ENCODE data around the gene PSMG2.

Gene PSMG2

DNA sequence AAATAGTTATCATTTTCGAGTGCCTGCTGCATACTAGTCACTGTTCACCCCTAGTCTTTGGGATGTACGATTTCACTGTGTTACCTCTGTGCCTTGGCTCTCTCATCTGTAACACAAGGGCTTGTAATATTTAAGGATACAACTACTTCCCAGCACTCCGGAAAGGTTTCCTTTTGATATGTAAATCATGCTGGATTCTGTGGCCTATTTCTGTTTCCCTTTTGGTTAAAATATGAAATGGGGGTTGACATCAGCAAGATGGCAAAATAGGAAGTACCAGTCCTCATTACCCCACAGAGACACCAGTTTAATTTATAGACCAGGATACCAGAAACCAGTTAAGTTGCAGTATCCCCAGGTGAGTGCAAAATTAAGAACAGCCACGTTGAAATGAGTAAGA, 23.5 kb downstream of the PSMG2 start:
- TF ChIP-seq, protein P1, sequence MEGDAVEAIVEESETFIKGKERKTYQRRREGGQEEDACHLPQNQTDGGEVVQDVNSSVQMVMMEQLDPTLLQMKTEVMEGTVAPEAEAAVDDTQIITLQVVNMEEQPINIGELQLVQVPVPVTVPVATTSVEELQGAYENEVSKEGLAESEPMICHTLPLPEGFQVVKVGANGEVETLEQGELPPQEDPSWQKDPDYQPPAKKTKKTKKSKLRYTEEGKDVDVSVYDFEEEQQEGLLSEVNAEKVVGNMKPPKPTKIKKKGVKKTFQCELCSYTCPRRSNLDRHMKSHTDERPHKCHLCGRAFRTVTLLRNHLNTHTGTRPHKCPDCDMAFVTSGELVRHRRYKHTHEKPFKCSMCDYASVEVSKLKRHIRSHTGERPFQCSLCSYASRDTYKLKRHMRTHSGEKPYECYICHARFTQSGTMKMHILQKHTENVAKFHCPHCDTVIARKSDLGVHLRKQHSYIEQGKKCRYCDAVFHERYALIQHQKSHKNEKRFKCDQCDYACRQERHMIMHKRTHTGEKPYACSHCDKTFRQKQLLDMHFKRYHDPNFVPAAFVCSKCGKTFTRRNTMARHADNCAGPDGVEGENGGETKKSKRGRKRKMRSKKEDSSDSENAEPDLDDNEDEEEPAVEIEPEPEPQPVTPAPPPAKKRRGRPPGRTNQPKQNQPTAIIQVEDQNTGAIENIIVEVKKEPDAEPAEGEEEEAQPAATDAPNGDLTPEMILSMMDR (IDR thresholded peaks at IDR 0.05): no peak
- DNase-seq (ENCODE audit: low spot score): no peak
- Histone ChIP-seq H3K4me3 (no peak overlapping the region), H3K27ac (no peak overlapping the region)

DNA sequence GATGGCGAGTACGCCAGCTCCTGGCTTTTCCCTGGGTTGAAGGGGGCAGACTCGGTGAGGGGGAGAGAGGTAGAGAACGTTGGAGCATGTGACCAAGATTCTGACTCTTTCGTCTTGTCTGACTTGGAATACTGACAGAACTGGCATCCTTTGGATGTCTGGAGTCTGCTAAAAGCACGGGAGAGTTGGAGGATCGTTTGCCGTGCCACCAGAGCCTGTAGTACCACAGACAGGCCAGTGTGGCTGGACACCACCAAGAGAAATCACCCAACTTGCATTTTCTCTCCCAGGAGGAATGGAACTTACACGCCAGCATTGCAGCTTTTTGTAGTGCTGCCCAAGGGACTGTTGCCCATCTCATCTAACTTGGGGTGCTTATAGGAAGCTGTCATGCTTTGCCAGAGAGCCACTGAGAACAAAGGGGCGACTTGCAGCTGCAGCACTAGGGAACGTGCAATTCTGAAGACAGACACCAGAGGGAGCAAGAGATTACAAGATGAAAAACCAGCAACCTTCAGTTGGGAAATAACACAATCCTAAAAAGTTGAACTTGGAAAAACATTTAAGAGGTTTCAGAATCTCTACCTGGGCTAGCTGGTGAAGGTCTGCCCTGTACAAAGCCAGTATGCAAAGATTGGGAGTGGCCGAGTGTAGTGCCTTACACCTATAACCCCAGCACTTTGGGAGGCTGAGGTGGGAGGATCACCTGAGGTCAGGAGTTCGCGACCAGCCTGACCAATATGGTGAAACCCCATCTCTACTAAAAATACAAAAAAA, 24.1 kb downstream of the PSMG2 start:
- no peak for DNase-seq (ENCODE audit: low spot score)
- TF ChIP-seq, protein P1 (IDR thresholded peaks at IDR 0.05): peak; percentile 79
- H3K27ac ChIP-seq: no peak overlapping the region
- H3K4me3 ChIP-seq: no peak overlapping the region

DNA sequence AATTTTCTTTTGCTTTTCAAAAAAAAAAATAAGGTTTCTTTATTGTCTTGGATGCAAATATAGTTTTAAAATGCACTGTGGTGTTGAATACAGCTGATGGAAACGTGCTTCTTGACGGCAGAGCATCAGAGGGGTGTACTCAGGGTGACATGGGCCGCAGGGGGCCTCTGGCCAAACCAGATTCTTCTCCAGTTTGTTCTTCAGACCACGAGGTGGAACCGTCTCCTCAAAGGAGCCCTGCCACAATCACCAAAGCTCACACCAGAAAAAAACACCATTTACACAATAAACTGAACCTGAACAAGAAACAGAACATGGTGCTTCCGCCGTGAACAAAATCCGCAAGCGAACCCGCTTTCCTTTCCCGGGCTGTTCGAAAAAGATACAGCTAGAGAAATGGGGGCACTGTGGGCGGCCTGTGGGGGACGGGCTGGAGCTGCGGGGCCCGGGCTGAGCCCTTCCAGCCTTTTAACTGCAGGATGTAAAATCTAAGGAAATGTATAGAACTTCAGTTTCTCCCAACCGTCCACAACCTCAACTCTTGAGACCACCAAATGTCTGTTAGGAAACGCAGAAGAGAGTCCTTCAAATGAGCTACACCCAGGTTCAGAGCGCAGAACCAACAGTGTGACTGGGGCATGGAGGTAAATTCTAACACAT, 34.5 kb downstream of the PSMG2 start:
- no peak for DNase-seq (ENCODE audit: low spot score)
- TF ChIP-seq, protein P1 (IDR thresholded peaks at IDR 0.05): no peak
- Histone ChIP-seq H3K27ac (no peak overlapping the region), H3K4me3 (no peak overlapping the region)

DNA sequence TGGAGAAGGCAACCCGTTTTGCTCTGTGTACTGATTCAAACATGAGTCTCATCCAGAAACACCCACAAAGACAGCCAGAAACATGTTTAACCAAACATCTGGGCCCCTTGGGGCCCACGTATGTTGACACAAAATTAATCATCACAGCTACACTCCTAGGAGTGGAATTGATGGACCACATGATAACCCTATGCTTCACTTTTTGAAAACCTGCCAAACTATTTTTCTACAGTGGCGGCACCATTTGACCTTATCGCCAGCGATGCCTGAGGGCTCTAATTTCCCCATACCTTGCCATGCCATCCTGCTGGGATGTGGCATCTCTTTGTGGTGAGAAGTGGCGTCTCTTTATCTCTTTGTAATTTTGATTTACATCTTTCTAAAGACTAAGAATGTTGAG, 38.5 kb downstream of the PSMG2 start:
- TF ChIP-seq, protein P1 (IDR thresholded peaks at IDR 0.05): no peak
- DNase-seq (ENCODE audit: low spot score): no peak

DNA sequence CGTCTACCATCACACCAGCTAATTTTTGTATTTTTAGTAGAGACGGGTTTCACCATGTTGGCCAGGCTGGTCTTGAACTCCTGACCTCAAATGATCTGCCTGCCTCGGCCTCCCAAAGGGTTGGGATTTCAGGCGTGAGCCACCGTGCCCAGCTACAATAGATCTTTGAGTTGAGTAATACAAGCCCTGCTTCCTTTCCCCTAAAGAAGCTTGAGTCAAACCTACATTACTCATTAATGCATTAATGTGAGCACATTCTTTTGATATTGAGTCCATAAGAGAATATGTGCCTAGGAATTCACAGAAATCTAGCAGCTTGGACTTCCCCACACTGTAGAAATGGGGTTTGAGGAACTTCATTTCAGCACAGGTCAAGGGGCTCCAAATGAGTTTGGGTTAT, 39.6 kb downstream of the PSMG2 start:
- TF ChIP-seq, protein P1 (IDR thresholded peaks at IDR 0.05): no peak
- no peak overlapping the region for H3K27ac ChIP-seq
- H3K4me3 ChIP-seq: no peak overlapping the region
- DNase-seq (ENCODE audit: low spot score): no peak

More for the DNA sequence above, 38.5 kb downstream of the PSMG2 start:
- Histone ChIP-seq H3K4me3 (no peak overlapping the region), H3K27ac (no peak overlapping the region)

DNA sequence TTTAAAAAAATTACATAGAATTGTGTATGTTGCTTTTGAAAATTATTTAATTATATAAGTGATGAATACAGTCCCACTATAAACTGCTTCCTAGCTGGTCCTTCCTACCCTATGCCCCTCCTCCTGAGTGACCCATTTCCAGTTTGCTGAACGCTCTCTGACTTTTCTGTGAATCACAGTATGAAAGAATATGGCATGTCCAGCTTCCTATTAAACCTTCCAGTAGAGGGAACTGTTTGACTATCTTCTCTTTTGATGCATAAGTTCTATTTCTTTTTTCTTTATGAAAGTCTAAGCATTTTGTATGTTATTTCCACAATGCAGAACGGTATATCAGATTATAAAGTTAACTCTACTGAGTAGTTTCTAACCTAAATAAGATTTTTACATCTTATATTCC, 41.3 kb downstream of the PSMG2 start:
- TF ChIP-seq, protein P1 (IDR thresholded peaks at IDR 0.05): peak; percentile 44
- Histone ChIP-seq H3K27ac (no peak overlapping the region), H3K4me3 (no peak overlapping the region)
- DNase-seq (ENCODE audit: low spot score): no peak

All from coronary artery (tissue), 2 donors.